ENCODE data around the gene IRF8.

GRCh38 chr16:85946541-85947124, 47.7 kb downstream of the IRF8 start:
- TF ChIP-seq CTCF (IDR thresholded peaks at IDR 0.05 in 4 of 5, conservative IDR thresholded peaks at IDR 0.05 in 1 of 5), result no peak
- TF ChIP-seq POLR2A (IDR thresholded peaks at IDR 0.05), result no peak

All from gastrocnemius medialis (tissue), 4 donors.